Erythroblast (primary cell): ENCODE measurements around the gene OR5L2.
"Not testable (repeated sequence)": the region's sequence is repeated elsewhere in the genome, so short reads cannot be mapped to it uniquely, and the experiment has no call there.

Source experiments
- DNase-seq, 2 experiments: peaks; one replicate each; lab custom pipeline; 2025; lab: John Stamatoyannopoulos, UW
- GATA1 ChIP-seq: IDR thresholded peaks from 2 replicates; pipeline ENCODE4 v1.6.1; 2011; ENCODE audit warnings: low read depth, mild to moderate bottlenecking, control low read depth, low read length, moderate library complexity
- POLR2A ChIP-seq: IDR thresholded peaks from 2 replicates; pipeline ENCODE4 v1.6.1; 2011; ENCODE audit warnings: mild to moderate bottlenecking, low read length

OR5L2 gene

DNA sequence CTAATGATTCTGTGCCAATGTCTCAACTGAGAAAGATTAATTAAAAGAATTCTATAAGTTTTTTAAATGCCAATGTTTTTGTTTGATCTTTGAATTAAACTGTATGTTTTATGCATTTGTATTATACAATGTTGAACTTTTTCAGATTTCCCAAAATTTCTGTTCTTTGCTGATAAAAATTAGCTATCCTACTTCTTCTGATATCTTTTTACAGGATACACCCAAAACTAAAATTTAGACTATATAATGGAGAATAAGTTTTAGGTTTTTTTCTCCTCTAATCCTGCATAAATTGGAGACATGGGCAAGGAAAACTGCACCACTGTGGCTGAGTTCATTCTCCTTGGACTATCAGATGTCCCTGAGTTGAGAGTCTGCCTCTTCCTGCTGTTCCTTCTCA is at the start of gene OR5L2:
OR5L2 (plus strand) TSS at position 301 of the 400 bp plus-strand sequence; CDS start at position 301, 0 bp downstream.
- TF ChIP-seq GATA1: no peak
- no peak for TF ChIP-seq POLR2A
- no peak for DNase-seq

DNA sequence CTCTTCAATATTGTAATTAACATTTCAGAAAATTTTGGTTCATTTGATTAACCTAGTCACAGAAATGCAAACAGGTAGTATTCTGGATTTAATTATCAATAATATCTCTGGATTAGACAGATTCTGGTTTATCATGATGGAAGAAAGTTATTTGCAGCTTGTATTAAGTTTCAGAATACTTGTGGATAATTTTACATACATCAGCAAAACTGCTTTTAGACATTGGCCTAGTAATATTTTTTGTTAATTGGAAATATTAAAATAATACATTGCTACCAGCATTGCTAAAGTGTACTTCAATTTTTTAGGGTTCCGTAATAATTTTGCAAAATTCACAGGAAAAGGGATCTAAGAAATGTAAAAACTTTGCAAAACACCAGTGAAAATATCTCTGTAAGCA is 35.4 kb upstream of the OR5L2 start:
- no peak for TF ChIP-seq POLR2A
- TF ChIP-seq GATA1: no peak
- DNase-seq: no peak

- TF ChIP-seq GATA1: no peak
- DNase-seq: no peak
Observed at GRCh38 chr11:55793321-55793720, 33.7 kb upstream of the OR5L2 start.

DNA sequence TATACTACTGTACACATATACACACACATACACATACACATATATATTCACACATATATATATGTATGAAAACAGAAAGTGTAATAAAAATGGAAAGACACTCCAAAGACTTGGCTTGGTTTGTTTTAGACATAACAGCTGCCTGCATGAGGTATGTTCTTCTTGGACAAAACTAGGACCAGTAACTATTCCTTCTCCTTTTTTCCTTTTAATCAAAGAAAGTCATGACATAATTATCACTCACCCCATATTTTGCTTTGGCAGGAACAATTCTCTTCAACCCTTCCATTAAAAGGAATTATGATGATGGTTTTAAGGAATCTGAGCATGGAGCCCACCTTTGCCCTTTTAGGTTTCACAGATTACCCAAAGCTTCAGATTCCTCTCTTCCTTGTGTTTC is 31.8 kb upstream of the OR5L2 start, which contains the start of gene OR5D14:
OR5D14 (plus strand) TSS at position 301 of the 400 bp plus-strand sequence; CDS start at position 301, 0 bp downstream.
- DNase-seq: no peak
- no peak for TF ChIP-seq GATA1
- TF ChIP-seq POLR2A: no peak

DNA sequence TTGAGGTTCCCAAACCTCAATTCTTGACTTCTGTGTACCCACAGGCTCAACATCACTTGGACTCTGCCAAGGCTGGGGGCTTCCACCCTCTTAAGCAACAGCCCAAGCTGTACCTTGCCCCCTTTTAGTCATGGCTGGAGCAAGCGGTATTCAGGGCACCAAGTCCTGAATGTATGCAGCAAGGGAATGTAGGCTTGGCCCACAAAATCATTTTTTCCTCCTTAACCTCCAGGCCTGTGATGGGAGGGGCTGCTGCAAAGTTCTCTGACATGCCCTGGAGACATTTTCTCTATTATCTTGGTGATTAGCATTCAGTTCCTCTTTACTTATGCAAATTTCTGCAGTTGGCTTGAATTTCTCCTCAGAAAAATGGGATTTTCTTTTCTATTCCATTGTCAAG is 20.8 kb upstream of the OR5L2 start:
- TF ChIP-seq GATA1: no peak
- TF ChIP-seq POLR2A: no peak
- DNase-seq: no peak

- TF ChIP-seq POLR2A (no peak), GATA1 (no peak)
Observed at GRCh38 chr11:55811067-55811466, 16.0 kb upstream of the OR5L2 start, which contains the start of gene OR5L1. TSS of gene OR5L1 (plus strand) at chr11:55811367. CDS start at chr11:55811467, 100 bp downstream.

DNA sequence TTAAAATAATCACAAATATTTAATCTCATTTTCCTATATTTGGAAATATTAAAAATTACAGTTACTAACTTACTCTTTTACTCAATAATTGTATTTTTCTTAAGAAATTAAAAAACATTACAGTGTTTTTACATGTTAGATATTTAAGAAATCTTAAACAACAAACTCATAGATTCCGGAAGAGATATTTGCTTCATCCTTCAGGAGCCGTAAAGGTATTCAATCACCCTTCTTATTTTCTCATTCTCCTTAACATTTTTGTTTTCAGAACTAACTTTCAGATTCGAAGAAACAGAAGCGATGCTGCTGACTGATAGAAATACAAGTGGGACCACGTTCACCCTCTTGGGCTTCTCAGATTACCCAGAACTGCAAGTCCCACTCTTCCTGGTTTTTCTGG is 7.7 kb upstream of the OR5L2 start, which contains the start of gene OR5D18:
OR5D18 (plus strand) TSS at position 301 of the 400 bp plus-strand sequence; CDS start at position 301, 0 bp downstream.
- TF ChIP-seq POLR2A (no peak), GATA1 (no peak)
- no peak for DNase-seq

More at GRCh38 chr11:55811067-55811466, 16.0 kb upstream of the OR5L2 start, which contains the start of gene OR5L1:
- DNase-seq: no peak

GRCh38 chr11:55838452-55838851 is 11.4 kb downstream of the OR5L2 start, which contains the start of gene OR5D16:
TSS of gene OR5D16 (plus strand) at chr11:55838752. CDS start at chr11:55838752, 0 bp downstream.
- no peak for DNase-seq
- no peak for TF ChIP-seq GATA1
- TF ChIP-seq POLR2A: no peak

GRCh38 chr11:55847453-55847852 is 20.4 kb downstream of the OR5L2 start:
- no peak for TF ChIP-seq GATA1
- no peak for TF ChIP-seq POLR2A
- DNase-seq: no peak

DNA sequence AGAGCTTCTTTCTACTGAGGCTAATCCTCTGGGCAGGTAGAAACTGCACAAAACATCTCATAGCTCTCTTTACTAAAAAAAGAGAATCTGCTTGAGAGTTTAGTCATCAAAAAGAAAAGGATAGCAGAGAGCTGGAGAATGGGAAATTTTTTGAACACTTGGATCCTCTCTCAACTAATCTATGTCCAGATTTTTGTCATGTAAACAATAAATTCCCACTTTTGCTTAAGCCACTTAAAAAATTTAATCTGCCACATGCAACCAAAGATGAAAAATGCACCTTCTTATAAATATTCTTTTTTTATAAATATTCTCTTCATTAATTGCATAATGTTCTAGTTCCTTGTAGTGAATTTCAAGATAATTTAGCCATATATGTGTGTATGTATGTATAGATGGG is 22.0 kb downstream of the OR5L2 start:
- no peak for DNase-seq
- no peak for TF ChIP-seq POLR2A
- TF ChIP-seq GATA1: no peak

- DNase-seq: no peak
Observed at GRCh38 chr11:55852141-55852540, 25.1 kb downstream of the OR5L2 start.

DNA sequence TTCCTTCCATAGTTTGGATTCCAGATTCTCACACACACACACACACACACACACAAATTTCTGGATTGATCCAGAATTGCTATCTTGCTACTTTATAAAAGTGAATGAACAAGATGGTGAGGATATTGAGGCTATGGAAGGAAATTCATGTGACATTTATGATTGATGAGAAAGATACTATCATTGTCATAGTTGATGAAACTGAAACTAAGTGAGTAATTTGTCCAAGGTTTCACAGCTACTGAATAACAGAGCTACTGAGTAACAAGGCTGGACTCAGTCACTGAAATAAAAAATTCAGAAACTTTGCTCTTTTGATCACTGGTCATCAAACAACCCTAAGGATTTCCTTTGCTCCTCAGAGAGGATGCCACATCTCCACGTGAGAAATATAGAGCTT is 27.7 kb downstream of the OR5L2 start:
- no peak for TF ChIP-seq POLR2A
- no peak for TF ChIP-seq GATA1
- DNase-seq: no peak

More at GRCh38 chr11:55852141-55852540, 25.1 kb downstream of the OR5L2 start:
- TF ChIP-seq GATA1 (no peak), POLR2A (no peak)

- DNase-seq: not testable (repeated sequence)
Observed at GRCh38 chr11:55867354-55867753, 40.3 kb downstream of the OR5L2 start.

- DNase-seq: not testable (repeated sequence)
Observed at GRCh38 chr11:55872731-55873130, 45.7 kb downstream of the OR5L2 start.

- not testable (repeated sequence) for DNase-seq
Observed at GRCh38 chr11:55873146-55873545, 46.1 kb downstream of the OR5L2 start.
